HG02610 (cell line): ENCODE results near the gene CHKA.

Experiments used
- ATAC-seq: cut with Tn5 transposase; IDR thresholded peaks from one replicate; pipeline ENCODE4 v1.9.1; 2021; ENCODE audit warnings: mild to moderate bottlenecking, moderate library complexity; ENCODE audit not compliant: unreplicated experiment

Gene CHKA

GRCh38 chr11:68121067-68121899 lies at the start of gene CHKA:
CHKA (minus strand) TSS chr11:68121388; CDS start chr11:68121177, 211 bp downstream.
- peak; percentile 87 for ATAC-seq

DNA sequence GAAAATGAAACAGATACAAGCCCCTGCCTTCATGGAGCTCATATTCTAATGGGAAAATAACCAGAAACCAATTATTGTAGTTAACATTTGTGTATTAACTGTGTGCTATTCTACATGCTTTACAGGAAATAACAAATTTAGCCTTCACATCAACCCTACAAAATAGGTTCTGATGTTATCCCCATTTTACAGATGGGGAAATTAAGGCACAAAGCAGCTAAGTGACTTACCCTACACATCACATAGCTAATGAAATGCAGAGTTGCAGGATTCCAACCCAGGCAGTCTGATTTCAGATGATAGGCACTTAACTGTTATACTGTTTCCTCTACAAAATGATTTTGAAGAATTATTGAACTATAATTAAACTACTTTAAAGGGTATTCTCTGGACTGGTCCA lies 48.3 kb upstream of the CHKA start:
- no peak for ATAC-seq

- ATAC-seq: no peak
Observed at GRCh38 chr11:68168694-68169093, 47.5 kb upstream of the CHKA start.

- no peak for ATAC-seq
Observed at GRCh38 chr11:68167474-68167873, 46.3 kb upstream of the CHKA start.

DNA sequence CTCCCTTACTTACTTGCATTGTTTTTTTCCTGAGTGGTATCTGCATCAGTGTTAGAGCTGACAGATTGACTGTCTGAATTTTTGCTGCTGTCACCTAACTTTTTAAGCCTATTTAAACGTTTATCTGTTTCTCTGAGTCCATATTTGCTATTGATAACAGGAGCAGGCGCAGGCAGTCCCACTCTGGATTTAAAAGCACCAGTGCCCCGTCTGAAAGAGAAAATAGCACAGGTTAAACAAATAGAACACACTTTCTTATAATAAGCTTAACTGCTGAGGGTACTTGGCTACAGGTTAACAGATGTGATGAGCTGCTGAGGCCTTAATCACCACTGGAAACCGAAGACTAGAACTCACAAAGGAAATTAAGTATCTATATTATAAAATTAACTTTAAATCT lies 45.8 kb upstream of the CHKA start:
- no peak for ATAC-seq

- no peak for ATAC-seq
Observed at GRCh38 chr11:68165601-68166000, 44.4 kb upstream of the CHKA start.

DNA sequence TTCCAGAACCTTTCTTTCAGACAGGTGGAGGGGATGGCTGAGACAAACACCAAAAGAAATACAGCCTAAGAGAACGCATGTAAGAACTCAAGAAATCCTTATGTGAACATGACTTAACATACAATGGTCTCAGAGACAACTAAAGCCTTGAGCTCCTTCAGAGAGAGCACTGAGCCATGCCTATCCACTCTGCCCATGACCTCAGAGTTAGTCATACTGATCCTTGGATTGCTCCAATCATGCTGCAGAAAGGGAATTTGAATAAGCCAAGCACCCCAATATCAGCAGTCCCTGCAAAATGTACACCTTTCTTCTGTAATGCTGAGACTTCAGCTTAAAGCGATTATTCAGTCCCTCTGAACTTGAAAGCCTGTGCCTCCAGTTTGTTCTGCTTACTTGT lies 43.2 kb upstream of the CHKA start:
- no peak for ATAC-seq

DNA sequence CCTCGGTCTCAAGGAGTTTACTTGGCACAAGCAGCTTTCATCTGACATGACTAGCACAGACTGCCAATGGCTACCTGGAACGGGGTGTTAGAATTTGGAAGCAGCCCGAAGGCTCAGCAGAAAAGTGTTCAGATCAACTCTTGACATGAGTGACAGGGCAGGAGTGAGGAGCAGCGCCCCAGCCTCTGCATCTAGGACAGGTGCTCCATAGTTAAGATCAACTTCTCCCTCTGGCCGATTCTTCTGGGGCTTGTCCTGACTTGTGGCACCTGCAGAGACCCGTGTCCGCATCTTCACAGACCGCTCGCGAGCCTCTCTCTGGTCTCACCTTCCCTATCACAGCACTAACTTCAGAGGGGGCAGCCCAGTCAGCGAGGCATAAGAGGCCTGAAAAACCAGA lies 42.5 kb upstream of the CHKA start:
- no peak for ATAC-seq

DNA sequence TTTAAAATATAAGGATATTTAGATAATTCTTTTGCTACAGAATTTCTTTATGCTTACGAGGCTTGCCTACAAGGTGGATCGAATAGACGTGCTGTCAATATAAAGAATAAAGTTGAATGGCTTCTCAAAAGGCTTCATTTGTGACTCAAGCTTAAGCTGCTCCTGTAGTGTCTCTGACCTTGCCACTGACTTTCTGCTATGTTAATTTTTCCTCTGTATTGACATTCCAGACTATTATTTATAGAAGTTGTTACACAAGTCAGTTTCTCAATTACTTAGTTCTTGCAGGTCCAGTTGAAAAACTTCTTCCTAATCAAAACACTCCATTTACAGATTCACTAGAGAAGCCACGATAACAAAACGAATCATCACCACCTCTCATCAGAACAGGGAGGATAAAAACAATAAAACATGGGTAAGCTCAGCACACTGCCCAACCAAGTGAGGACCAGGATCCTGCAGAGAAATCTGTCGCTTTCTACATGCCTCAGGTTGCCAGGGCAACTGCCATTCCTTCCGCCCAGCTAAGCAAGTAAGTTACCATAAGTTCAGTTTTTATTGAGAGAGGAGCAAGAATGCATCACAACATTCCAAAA lies 39.0 kb upstream of the CHKA start:
- no peak for ATAC-seq

DNA sequence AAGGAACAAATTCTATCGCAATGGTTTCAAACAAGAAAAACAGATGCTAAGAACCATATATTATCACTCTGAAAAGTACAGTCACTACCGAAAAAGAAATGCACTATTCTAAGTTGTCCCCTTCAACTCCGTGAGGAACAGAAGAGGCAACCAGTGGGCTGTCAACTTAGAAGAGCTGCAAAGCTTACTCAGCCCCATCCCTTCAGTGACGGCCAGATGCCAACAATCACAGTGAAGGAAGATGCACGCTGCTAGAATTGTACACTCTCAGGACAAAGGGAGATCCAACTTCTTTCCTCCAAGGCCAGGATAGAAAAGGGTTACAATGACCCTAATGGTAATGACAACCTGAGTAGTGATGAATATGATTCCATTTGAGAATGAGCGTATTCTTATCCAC lies 38.5 kb upstream of the CHKA start:
- no peak for ATAC-seq

DNA sequence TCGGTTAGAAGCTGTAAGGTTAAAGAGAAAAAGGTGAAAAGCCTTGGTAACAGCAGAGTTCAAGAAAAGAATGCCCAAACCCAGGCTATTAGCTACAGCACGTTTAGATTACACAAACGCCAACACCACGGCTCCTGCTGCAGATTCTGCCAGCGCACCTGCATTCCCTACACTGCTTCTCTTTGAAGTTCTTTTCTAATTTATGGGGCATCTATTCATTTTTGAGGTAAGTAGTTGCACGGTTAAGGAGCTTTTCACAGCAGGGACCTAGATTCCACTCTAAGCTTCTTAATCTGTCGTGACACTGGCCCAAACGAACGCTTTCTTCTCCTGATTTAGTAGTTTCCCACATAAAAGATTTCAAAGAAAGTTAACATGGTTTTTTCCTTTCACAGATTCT lies 38.0 kb upstream of the CHKA start:
- ATAC-seq: no peak

GRCh38 chr11:68158580-68158979 lies 37.4 kb upstream of the CHKA start:
- no peak for ATAC-seq

DNA sequence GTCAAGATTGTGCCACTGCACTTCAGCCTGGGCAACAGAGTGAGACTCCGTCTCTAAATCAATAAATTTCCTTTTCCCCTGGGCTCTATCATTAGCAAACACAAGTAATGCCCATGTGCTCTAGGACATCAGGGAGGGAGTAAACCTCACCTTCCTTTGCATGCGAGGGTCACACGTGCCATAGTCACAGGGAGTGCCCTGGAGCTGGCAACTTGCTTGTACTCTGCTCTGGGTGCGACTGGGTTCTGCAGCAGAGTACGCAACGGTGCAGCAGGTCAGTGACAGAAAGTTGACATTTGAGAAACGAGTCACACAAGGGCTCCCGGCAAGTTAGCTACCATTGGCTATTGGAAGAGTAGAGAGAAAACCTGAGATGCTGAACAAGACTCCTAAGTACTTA lies 32.6 kb upstream of the CHKA start:
- ATAC-seq: no peak

DNA sequence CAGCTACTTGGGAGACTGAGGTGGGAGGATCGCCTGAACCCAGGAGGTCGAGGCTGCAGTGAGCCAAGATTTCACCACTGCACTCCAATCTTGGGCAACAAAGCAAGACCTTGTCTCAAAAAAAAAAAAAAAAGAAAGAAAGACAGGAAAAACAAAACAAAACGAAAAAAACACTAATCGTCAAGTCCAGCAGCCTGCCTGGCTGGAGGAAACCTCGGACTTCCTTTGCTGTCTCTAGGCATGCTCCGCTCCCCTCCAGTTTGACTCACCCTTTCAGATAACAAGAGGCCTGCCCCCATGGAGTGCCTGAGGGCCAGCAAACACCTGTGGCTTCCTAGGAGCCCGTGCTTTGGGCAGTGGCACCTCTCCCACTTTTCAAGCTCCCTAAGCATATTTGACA lies 28.8 kb upstream of the CHKA start:
- no peak for ATAC-seq

- ATAC-seq: no peak
Observed at GRCh38 chr11:68149417-68149816, 28.2 kb upstream of the CHKA start.

DNA sequence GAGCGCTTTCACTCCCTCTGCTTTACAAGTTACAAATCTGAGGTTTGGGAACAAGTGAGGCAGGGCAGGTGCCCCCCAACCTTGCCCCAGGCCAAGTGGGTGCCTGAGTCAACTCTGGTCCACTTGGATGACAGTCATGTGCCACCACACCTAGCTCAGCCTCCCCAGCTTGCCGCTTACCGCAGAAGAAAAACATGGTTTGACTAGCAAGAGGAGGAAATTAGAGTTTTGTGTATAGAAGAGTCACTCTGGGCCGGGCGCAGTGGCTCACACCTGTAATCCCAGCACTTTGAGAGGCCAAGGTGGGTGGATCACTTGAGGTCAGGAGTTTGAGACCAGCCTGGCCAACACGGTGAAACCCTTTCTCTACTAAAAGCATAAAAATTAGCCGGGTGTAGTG lies 27.7 kb upstream of the CHKA start:
- ATAC-seq: no peak

DNA sequence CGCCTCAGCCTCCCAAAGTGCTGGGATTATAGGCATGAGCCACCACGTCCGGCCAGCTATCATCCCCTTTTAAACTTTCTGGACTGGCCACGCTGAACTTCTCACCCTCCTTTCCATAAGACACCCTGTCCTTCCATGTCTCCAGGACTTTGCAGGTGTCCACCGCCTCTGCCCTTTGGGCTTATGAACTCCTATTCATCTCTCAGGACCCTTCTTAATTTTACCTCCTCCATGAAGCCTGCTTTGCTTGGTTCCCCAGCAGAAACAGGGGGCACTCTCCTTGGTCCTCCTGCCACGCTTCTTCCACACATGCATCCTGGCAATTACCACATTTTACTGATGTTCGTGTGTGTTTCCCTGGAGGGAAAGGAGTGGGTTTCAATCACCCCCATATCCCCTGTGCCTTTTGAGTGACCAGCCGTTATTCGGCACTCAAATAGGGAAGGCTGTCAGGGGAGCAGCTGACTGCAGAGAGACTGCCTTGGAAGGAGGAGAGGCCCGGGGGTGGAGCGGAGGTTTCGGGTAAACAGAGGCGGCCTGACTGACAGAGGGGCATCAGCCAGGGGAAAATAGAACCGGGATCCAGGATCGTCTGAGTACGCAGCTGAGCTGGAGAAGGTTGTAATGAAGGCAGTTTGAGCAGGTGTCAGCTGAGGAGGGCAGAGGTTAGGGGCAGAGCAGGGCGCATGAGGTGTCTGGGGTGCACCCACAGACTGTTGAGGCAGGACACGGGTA lies 27.1 kb upstream of the CHKA start:
- ATAC-seq: no peak

DNA sequence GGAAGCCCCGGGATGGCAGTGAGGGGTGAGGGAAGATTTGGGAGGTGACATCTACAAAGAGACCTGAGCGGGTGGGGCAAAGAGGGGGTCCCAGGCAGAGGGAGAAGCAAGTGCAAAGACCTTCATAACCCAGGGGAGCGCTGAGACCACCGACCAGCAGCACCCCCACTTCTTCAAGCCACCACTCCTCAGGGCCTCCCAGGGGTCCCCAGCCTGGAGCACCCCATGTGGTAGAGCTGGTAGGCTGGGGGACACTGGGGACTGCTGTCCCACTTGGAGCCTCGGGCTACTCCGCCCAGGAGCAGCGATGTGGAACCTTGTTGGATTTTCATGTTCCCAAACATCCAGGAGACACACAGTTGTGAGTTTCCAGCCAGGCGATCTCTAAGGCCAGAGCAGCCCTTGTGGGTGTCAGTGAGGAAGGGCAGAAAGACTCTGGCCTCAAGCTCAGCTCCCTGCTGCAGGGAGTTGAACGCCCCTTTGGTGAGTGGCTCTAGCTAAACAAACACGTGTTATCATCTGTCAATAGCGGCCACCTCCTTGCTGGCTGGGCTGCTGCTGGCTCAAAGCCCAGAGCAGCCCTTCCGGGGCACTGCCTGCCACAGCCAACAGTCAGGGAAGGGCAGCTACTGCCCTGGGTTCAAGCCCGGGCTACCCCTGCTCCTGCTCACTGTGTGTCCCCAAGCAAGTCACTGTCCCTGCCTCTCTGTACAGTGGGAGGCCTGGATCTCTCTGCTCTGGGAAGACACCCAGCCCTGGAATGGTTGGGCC lies 25.7 kb upstream of the CHKA start:
- no peak for ATAC-seq

DNA sequence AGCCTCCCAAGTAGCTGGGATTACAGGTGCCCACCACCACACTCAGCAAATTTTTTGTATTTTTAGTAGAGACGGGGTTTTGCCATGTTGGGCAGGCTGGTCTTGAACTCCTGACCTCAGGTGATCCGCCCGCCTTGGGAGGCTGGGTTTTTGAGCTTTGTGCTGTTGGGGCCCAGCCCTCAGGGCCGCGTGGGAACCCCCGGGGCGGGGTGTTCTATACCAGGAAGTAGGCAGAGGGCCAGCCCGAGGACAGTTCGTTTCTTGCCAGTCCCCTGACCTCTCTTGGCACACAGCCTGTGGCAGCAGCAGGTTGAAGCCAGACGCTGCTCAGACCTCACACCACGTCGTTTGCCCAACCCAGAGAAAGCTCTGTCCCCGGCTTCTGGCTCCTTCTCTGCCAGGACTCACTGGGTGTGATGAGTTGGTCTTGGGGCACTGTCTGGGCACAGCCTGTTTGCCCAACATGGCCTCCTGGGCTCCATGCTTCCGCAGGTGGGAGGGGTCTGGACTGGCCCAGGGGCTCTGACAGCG lies 24.9 kb upstream of the CHKA start:
- no peak for ATAC-seq

- ATAC-seq: no peak
Observed at GRCh38 chr11:68145120-68145866, 24.1 kb upstream of the CHKA start.
